ENCODE results near the gene RUNDC3A. TPM values are rescaled to one million over a fixed set of nuclear protein-coding genes. Genes with fewer than 3 reads are reported as not detected.

Gene RUNDC3A
- total RNA-seq, 1 experiment from 2014 or later, result 5.2 TPM

GRCh38 chr17:44324571-44325275 lies 16.3 kb downstream of the RUNDC3A start, which contains the start of gene SLC25A39 (continued):
- 0 out of 2 replicates have a peak, but pooled peaks have one; percentile 64 for TF ChIP-seq ELF4 (CRISPR knock-in tag; IDR thresholded peaks at IDR 0.05; ENCODE audit: low read depth)
- peak; percentile 81 for TF ChIP-seq USF2 (CRISPR knock-in tag; IDR thresholded peaks at IDR 0.05)
- TF ChIP-seq ZNF232 (CRISPR knock-in tag; IDR thresholded peaks at IDR 0.05), result no peak; the same call in 1 of the 2 replicates
- TF ChIP-seq GRHL2 (CRISPR knock-in tag; IDR thresholded peaks at IDR 0.05; ENCODE audit: insufficient replicate concordance, severe bottlenecking), result no peak
- no peak for TF ChIP-seq TCF7 (CRISPR knock-in tag; IDR thresholded peaks at IDR 0.05; ENCODE audit: low read depth)

GRCh38 chr17:44326861-44327444 lies 18.6 kb downstream of the RUNDC3A start:
- Mint-ChIP-seq H3K4me3 (peak overlapping the region; percentile 56), H3K9me3 (no peaks in the 10 kb centered on the region), H3K27me3 (ENCODE audit: low read depth) (peaks cover 8% of the 10 kb centered on the region), H3K4me1 (peaks cover 16% of the 10 kb centered on the region), H3K36me3 (peaks cover 3% of the 10 kb centered on the region; the same call in 1 of the 2 replicates), H3K27ac (peak overlapping the region; percentile 91)
- ATAC-seq (peak; percentile 65), DNase-seq (ENCODE audit: low spot score) (peak; percentile 97)
- CTCF ChIA-PET, result interaction anchor here (0.6 to 1.3 kb wide), 19 partner anchors 9 to 203 kb away, joined by 3 to 19 read pairs (median 5); partner anchors contain the start of genes FAM171A2, GRN, HDAC5 and RUNDC3A
- POLR2A ChIA-PET, result interaction anchor here (0.6 to 1.1 kb wide), 8 partner anchors 11 to 128 kb away, joined by 3 to 13 read pairs (median 4); partner anchors contain the start of gene GRN
- no peak for TF ChIP-seq TCF7 (CRISPR knock-in tag; IDR thresholded peaks at IDR 0.05; ENCODE audit: low read depth)
- no peak for TF ChIP-seq NFATC4 (CRISPR knock-in tag; IDR thresholded peaks at IDR 0.05)
- no peak for TF ChIP-seq ZNF416 (CRISPR knock-in tag; IDR thresholded peaks at IDR 0.05)
- no peak for TF ChIP-seq FOXJ3 (CRISPR knock-in tag; IDR thresholded peaks at IDR 0.05; ENCODE audit: borderline replicate concordance)
- no peak for TF ChIP-seq STAT6 (CRISPR knock-in tag; conservative IDR thresholded peaks at IDR 0.05; ENCODE audit: low read depth)
- TF ChIP-seq TEAD4 (CRISPR knock-in tag; IDR thresholded peaks at IDR 0.05), result no peak
- no peak for TF ChIP-seq RORB (CRISPR knock-in tag; IDR thresholded peaks at IDR 0.05)
- TF ChIP-seq CREB1 (CRISPR knock-in tag; IDR thresholded peaks at IDR 0.05), result no peak
- peak; percentile 87 for TF ChIP-seq USF1 (CRISPR knock-in tag; IDR thresholded peaks at IDR 0.05)
- TF ChIP-seq ZSCAN18 (CRISPR knock-in tag; IDR thresholded peaks at IDR 0.05), result no peak
- peak; percentile 36; the same call in 1 of the 2 replicates for TF ChIP-seq ARID4B (CRISPR knock-in tag; IDR thresholded peaks at IDR 0.05; ENCODE audit: borderline replicate concordance)
- 0 out of 2 replicates have a peak, but pooled peaks have one; percentile 41 for TF ChIP-seq KAT7 (CRISPR knock-in tag; IDR thresholded peaks at IDR 0.05; ENCODE audit: borderline replicate concordance)
- TF ChIP-seq PRDM15 (CRISPR knock-in tag; IDR thresholded peaks at IDR 0.05), result no peak
- TF ChIP-seq JUN (CRISPR knock-in tag; IDR thresholded peaks at IDR 0.05), result no peak

Data from WTC11 (cell line).